GM06990 (cell line): ENCODE measurements around the gene SLTM.
A peak's percentile ranks its signal among the peaks of the same experiment; 100 is the strongest.
"Not testable (repeated sequence)": the region's sequence is repeated elsewhere in the genome, so short reads cannot be mapped to it uniquely, and the experiment has no call there.

Source experiments
- DNase-seq: peaks from one replicate; pipeline ENCODE4 v3.0.0-alpha.2; 2011; ENCODE audit not compliant: insufficient read length; ENCODE audit errors: extremely low read depth
- H3K27me3 ChIP-seq: replicated peaks from 2 replicates; pipeline ENCODE4 v1.6.0; 2011; ENCODE audit warnings: low read length; ENCODE audit not compliant: control insufficient read depth, insufficient read depth
- H3K36me3 ChIP-seq: 2 replicates; pipeline ENCODE4 v1.5.1; 2011; ENCODE audit warnings: low read length; ENCODE audit not compliant: control insufficient read depth, insufficient read depth
- H3K4me3 ChIP-seq: replicated peaks from 2 replicates; pipeline ENCODE4 v1.5.1; 2011; ENCODE audit warnings: low read depth, mild to moderate bottlenecking, control low read depth, low read length
- TF ChIP-seq, protein P1 (sequence below): IDR thresholded peaks from 2 replicates; pipeline ENCODE4 v1.5.1; 2011; ENCODE audit warnings: low read length, control low read depth, mild to moderate bottlenecking, inconsistent platforms; ENCODE audit not compliant: insufficient read depth, poor library complexity, severe bottlenecking

The SLTM gene

DNA sequence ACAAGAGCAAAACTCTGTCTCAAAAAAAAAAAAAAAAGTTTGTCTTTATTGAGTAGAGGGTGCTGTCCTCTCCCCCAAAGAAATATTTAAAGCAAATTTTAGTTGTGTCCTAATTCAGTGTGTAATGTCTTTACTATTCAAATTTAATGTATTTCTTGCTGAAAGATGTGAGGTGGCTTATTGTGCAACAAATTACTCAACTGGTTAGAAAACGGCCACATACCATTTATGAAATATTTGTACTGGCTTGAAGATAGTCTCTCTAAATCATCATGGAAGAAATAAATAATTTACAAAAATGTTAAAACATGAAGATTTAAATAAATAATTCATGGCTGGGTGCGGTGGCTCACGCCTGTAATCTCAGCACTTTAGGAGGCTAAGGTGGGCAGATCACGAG is 63.0 kb downstream of the SLTM start:
- Histone ChIP-seq H3K27me3 (no peaks in the 10 kb centered on the region), H3K36me3 (no peaks in the 10 kb centered on the region), H3K4me3 (no peak overlapping the region)
- no peak for DNase-seq
- TF ChIP-seq, protein P1, sequence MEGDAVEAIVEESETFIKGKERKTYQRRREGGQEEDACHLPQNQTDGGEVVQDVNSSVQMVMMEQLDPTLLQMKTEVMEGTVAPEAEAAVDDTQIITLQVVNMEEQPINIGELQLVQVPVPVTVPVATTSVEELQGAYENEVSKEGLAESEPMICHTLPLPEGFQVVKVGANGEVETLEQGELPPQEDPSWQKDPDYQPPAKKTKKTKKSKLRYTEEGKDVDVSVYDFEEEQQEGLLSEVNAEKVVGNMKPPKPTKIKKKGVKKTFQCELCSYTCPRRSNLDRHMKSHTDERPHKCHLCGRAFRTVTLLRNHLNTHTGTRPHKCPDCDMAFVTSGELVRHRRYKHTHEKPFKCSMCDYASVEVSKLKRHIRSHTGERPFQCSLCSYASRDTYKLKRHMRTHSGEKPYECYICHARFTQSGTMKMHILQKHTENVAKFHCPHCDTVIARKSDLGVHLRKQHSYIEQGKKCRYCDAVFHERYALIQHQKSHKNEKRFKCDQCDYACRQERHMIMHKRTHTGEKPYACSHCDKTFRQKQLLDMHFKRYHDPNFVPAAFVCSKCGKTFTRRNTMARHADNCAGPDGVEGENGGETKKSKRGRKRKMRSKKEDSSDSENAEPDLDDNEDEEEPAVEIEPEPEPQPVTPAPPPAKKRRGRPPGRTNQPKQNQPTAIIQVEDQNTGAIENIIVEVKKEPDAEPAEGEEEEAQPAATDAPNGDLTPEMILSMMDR: no peak

GRCh38 chr15:58867926-58868325 is 65.6 kb downstream of the SLTM start:
- Histone ChIP-seq H3K27me3 (no peaks in the 10 kb centered on the region), H3K36me3 (no peaks in the 10 kb centered on the region), H3K4me3 (no peak overlapping the region)
- no peak for DNase-seq
- TF ChIP-seq, protein P1: no peak

- Histone ChIP-seq H3K36me3 (no peaks in the 10 kb centered on the region), H3K4me3 (no peak overlapping the region), H3K27me3 (no peaks in the 10 kb centered on the region)
- TF ChIP-seq, protein P1: no peak
- no peak for DNase-seq
These were observed 68.0 kb downstream of the SLTM start for GRCh38 chr15:58865425-58865880.

DNA sequence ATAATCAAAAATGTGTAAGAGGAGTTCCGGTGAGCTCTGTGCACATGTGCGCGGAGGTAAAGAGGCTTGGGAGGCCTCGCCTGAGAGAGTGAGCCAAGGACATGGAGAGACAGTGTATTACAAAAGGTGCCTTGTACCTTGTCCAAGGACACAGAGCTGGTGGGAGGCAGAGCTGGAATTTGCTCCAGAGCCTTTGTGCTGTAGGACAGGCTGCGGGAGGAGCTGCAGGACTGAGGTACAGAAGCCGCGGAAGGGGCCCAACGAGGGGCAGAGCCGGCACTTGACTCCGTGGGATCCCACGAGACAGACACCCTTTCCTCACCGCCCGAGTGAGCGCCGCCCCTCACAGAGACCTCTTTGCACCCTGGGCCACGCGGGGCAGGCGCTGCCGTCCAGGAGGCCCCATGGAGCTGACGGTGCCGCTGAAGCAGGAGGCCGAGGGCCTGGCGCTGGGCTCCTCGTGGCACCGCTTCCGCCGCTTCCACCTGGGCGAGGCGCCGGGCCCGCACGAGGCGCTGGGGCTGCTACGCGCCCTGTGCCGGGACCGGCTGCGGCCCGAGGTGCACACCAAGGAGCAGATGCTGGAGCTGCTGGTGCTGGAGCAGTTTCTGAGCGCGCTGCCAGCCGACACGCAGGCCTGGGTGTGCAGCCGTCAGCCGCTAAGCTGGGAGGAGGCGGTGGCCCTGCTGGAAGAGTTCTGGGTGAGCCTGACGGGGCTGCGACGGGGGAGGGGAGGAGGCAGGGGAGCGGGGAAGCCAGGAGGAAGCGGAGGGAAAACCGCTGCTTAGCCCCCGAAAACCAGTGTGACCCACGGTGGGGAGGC is 68.7 kb downstream of the SLTM start:
- no peak overlapping the region for H3K4me3 ChIP-seq
- DNase-seq: peak; percentile 24
- no peaks in the 10 kb centered on the region for H3K27me3 ChIP-seq
- TF ChIP-seq, protein P1: no peak
- no peaks in the 10 kb centered on the region for H3K36me3 ChIP-seq

DNA sequence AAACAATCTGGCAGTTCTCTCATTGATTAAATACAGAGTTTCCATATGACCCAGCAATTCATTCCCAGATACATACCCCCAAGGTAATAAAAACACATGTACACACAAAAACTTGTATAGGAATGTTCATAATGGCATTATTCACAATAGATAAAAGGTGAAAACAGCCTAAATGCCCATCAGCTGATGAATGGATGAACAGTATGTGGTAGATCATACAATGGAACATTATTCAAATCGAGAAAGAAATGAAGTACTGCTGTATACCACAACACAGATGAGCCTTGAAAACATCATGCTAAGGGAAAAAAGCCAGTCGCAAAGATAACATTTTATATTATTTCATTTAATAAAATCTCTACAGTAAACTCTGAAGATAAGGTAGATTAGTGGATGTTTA is 71.2 kb downstream of the SLTM start:
- H3K36me3 ChIP-seq: no peaks in the 10 kb centered on the region
- no peak for DNase-seq
- H3K4me3 ChIP-seq: no peak overlapping the region
- H3K27me3 ChIP-seq: no peaks in the 10 kb centered on the region
- TF ChIP-seq, protein P1: no peak

DNA sequence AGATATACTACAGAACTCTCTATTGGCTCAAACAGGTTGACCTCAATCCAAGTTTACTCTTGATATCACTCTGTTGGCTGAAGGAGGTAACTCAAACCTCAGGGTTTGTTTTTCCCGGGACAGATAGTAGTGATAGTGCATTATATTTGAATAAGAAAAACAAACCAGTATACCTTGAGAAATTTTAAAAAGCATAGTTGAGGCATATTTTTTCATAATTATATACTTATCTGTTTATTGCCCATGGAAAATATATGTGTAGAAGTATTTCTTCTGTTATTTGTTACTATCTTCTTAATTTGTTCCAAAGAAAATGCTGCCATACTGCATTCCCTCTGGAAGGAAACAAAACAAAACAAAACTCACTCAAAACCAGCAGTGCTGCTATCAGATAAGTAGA is 76.9 kb downstream of the SLTM start:
- not testable (repeated sequence) for H3K36me3 ChIP-seq, H3K27me3 ChIP-seq, DNase-seq, H3K4me3 ChIP-seq
